HEK293 (cell line): ENCODE data around the gene WDR88.
A peak's percentile ranks its signal among the peaks of the same experiment; 100 is the strongest.

Experiments used
- IKZF3 ChIP-seq: fragments of 450-650 bp; IDR thresholded peaks from 2 replicates; pipeline ENCODE4 v1.5.0; 2018; ENCODE audit warnings: missing biosample characterization, mild to moderate bottlenecking, missing genetic modification characterization, moderate library complexity
- MYNN ChIP-seq: fragments of 450-650 bp; formaldehyde crosslinking; IDR thresholded peaks from 2 replicates; pipeline ENCODE4 v1.5.1; 2016; ENCODE audit warnings: missing biosample characterization, missing genetic modification characterization, borderline replicate concordance
- OVOL3 ChIP-seq: fragments of 450-650 bp; formaldehyde crosslinking; IDR thresholded peaks from 2 replicates; pipeline ENCODE4 v1.5.1; 2016; ENCODE audit warnings: missing biosample characterization, missing genetic modification characterization
- SP3 ChIP-seq: fragments of 450-650 bp; formaldehyde crosslinking; IDR thresholded peaks from 2 replicates; pipeline ENCODE4 v1.5.1; 2016; ENCODE audit warnings: missing biosample characterization, missing genetic modification characterization
- WT1 ChIP-seq: fragments of 450-650 bp; formaldehyde crosslinking; IDR thresholded peaks from 2 replicates; pipeline ENCODE4 v1.5.1; 2016; ENCODE audit warnings: missing biosample characterization, missing genetic modification characterization
- ZBTB1 ChIP-seq: fragments of 450-650 bp; formaldehyde crosslinking; IDR thresholded peaks from 2 replicates; pipeline ENCODE4 v1.5.1; 2016; ENCODE audit warnings: missing biosample characterization, missing genetic modification characterization
- ZFHX2 ChIP-seq: fragments of 450-650 bp; formaldehyde crosslinking; conservative IDR thresholded peaks from 2 replicates; pipeline ENCODE4 v1.5.1; 2016; ENCODE audit warnings: missing biosample characterization, missing genetic modification characterization
- ZFP37 ChIP-seq: fragments of 450-650 bp; formaldehyde crosslinking; IDR thresholded peaks from 2 replicates; pipeline ENCODE4 v1.5.1; 2016; ENCODE audit warnings: missing biosample characterization, missing genetic modification characterization
- ZNF10 ChIP-seq: fragments of 450-650 bp; formaldehyde crosslinking; IDR thresholded peaks from 2 replicates; pipeline ENCODE4 v1.5.1; 2017; ENCODE audit warnings: missing biosample characterization, missing genetic modification characterization
- ZNF133 ChIP-seq: fragments of 450-650 bp; formaldehyde crosslinking; IDR thresholded peaks from 2 replicates; pipeline ENCODE4 v1.5.1; 2016; ENCODE audit warnings: missing biosample characterization, missing genetic modification characterization
- ZNF311 ChIP-seq: fragments of 450-650 bp; formaldehyde crosslinking; IDR thresholded peaks from 2 replicates; pipeline ENCODE4 v1.5.1; 2017; ENCODE audit warnings: missing biosample characterization, missing genetic modification characterization, borderline replicate concordance
- ZNF335 ChIP-seq: fragments of 450-650 bp; formaldehyde crosslinking; conservative IDR thresholded peaks from 2 replicates; pipeline ENCODE4 v1.5.1; 2016; ENCODE audit warnings: missing biosample characterization, missing genetic modification characterization
- ZNF37A ChIP-seq: fragments of 450-650 bp; IDR thresholded peaks from 2 replicates; pipeline ENCODE4 v1.5.1; 2018; ENCODE audit warnings: missing biosample characterization, missing genetic modification characterization
- ZNF501 ChIP-seq: fragments of 450-650 bp; formaldehyde crosslinking; IDR thresholded peaks from 2 replicates; pipeline ENCODE4 v1.5.1; 2016; ENCODE audit warnings: missing biosample characterization, missing genetic modification characterization
- ZNF549 ChIP-seq: fragments of 450-650 bp; IDR thresholded peaks from 2 replicates; pipeline ENCODE4 v1.5.1; 2018; ENCODE audit warnings: missing biosample characterization, missing genetic modification characterization, mild to moderate bottlenecking, inconsistent platforms, moderate library complexity
- ZNF621 ChIP-seq: fragments of 450-650 bp; formaldehyde crosslinking; IDR thresholded peaks from 2 replicates; pipeline ENCODE4 v1.5.1; 2017; ENCODE audit warnings: missing biosample characterization, missing genetic modification characterization
- ZNF624 ChIP-seq: fragments of 450-650 bp; formaldehyde crosslinking; IDR thresholded peaks from 2 replicates; pipeline ENCODE4 v1.5.1; 2017; ENCODE audit warnings: missing biosample characterization, missing genetic modification characterization
- ZNF677 ChIP-seq: fragments of 450-650 bp; IDR thresholded peaks from 2 replicates; pipeline ENCODE4 v1.5.0; 2018; ENCODE audit warnings: missing biosample characterization, mild to moderate bottlenecking, missing genetic modification characterization, moderate library complexity
- ZNF843 ChIP-seq: fragments of 450-650 bp; formaldehyde crosslinking; IDR thresholded peaks from 2 replicates; pipeline ENCODE4 v1.5.1; 2016; ENCODE audit warnings: missing biosample characterization, missing genetic modification characterization
- ZSCAN23 ChIP-seq: fragments of 450-650 bp; formaldehyde crosslinking; IDR thresholded peaks from 2 replicates; pipeline ENCODE4 v1.5.1; 2016; ENCODE audit warnings: missing biosample characterization, missing genetic modification characterization
- TF ChIP-seq, protein P1 (sequence below): fragments of 450-650 bp; formaldehyde crosslinking; IDR thresholded peaks from 2 replicates; pipeline ENCODE4 v1.5.0; 2017; ENCODE audit warnings: missing biosample characterization, missing genetic modification characterization, borderline replicate concordance
- TF ChIP-seq, protein P2 (sequence below): fragments of 450-650 bp; formaldehyde crosslinking; IDR thresholded peaks from 2 replicates; pipeline ENCODE4 v1.5.1; 2017; ENCODE audit warnings: missing biosample characterization, mild to moderate bottlenecking, missing genetic modification characterization, moderate library complexity
- TF ChIP-seq, protein P3 (sequence below): fragments of 450-650 bp; formaldehyde crosslinking; IDR thresholded peaks from 2 replicates; pipeline ENCODE4 v1.5.1; 2016; ENCODE audit warnings: missing biosample characterization, missing genetic modification characterization
- TF ChIP-seq, protein P4 (sequence below): fragments of 450-650 bp; formaldehyde crosslinking; IDR thresholded peaks from 2 replicates; pipeline ENCODE4 v1.5.1; 2016; ENCODE audit warnings: missing biosample characterization, missing genetic modification characterization
- TF ChIP-seq, protein P5 (sequence below): fragments of 450-650 bp; formaldehyde crosslinking; IDR thresholded peaks from 2 replicates; pipeline ENCODE4 v1.5.1; 2017; ENCODE audit warnings: missing biosample characterization, missing genetic modification characterization
- TF ChIP-seq, protein P6 (sequence below): IDR thresholded peaks from 2 replicates; pipeline ENCODE4 v1.6.1; 2011; ENCODE audit warnings: mild to moderate bottlenecking, low read depth, low read length, borderline replicate concordance
- TF ChIP-seq, protein P7 (sequence below): fragments of 450-650 bp; formaldehyde crosslinking; IDR thresholded peaks from 2 replicates; pipeline ENCODE4 v1.5.1; 2016; ENCODE audit warnings: missing biosample characterization, missing genetic modification characterization

WDR88 gene

DNA sequence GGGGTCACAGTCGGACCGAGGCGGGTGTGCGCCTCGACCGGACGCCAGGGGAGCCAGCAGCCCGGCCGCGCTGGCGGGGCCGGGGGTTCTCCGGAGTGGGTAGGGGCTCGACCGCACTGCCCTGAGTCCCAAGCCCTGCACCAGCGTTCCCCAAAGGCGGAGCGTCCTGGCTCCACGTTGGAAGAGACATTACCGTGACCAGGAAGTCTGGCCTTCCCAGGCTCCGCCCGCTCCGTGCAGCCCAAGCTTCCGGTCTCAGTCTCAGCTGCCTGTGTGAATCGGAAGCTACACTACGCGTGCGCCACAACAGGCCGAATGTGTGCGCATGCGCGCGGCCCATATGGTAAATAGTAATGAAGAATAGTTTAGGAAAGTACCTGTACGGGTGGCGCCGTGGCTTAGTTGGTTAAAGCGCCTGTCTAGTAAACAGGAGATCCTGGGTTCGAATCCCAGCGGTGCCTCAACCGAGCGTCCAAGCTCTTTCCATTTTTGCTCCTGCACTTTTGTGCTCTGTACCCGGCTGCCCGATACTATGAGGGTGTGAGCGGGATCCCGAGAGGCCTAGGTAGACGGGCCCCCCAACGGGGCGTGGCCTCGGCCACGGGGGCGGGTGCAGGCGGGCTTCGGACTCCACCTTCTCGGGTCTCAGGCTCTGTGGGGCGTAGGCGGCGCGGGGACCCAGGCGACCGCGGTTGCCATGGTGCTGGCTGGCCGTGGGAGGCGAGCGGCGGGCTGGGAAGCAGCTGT, 44.9 kb downstream of the WDR88 start (continued):
- TF ChIP-seq ZNF549 = no peak
- no peak for TF ChIP-seq ZNF10 (tag by site-specific recombination)
- TF ChIP-seq WT1 (tag by site-specific recombination) = 0 out of 2 replicates have a peak, but pooled peaks have one; percentile 20
- TF ChIP-seq ZNF621 = no peak
- TF ChIP-seq, protein P1, sequence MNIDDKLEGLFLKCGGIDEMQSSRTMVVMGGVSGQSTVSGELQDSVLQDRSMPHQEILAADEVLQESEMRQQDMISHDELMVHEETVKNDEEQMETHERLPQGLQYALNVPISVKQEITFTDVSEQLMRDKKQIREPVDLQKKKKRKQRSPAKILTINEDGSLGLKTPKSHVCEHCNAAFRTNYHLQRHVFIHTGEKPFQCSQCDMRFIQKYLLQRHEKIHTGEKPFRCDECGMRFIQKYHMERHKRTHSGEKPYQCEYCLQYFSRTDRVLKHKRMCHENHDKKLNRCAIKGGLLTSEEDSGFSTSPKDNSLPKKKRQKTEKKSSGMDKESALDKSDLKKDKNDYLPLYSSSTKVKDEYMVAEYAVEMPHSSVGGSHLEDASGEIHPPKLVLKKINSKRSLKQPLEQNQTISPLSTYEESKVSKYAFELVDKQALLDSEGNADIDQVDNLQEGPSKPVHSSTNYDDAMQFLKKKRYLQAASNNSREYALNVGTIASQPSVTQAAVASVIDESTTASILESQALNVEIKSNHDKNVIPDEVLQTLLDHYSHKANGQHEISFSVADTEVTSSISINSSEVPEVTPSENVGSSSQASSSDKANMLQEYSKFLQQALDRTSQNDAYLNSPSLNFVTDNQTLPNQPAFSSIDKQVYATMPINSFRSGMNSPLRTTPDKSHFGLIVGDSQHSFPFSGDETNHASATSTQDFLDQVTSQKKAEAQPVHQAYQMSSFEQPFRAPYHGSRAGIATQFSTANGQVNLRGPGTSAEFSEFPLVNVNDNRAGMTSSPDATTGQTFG = no peak
- peak; percentile 99 for TF ChIP-seq MYNN
- peak; percentile 96 for TF ChIP-seq SP3 (tag by site-specific recombination)
- TF ChIP-seq, protein P2, sequence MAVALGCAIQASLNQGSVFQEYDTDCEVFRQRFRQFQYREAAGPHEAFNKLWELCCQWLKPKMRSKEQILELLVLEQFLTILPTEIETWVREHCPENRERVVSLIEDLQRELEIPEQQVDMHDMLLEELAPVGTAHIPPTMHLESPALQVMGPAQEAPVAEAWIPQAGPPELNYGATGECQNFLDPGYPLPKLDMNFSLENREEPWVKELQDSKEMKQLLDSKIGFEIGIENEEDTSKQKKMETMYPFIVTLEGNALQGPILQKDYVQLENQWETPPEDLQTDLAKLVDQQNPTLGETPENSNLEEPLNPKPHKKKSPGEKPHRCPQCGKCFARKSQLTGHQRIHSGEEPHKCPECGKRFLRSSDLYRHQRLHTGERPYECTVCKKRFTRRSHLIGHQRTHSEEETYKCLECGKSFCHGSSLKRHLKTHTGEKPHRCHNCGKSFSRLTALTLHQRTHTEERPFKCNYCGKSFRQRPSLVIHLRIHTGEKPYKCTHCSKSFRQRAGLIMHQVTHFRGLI = peak; percentile 88; the same call in 1 of the 2 replicates
- no peak; the same call in 1 of the 2 replicates for TF ChIP-seq ZNF37A (tag by site-specific recombination)
- peak; percentile 92 for TF ChIP-seq ZNF335 (tag by site-specific recombination)
- no peak for TF ChIP-seq ZFHX2 (tag by site-specific recombination)
- TF ChIP-seq, protein P3, sequence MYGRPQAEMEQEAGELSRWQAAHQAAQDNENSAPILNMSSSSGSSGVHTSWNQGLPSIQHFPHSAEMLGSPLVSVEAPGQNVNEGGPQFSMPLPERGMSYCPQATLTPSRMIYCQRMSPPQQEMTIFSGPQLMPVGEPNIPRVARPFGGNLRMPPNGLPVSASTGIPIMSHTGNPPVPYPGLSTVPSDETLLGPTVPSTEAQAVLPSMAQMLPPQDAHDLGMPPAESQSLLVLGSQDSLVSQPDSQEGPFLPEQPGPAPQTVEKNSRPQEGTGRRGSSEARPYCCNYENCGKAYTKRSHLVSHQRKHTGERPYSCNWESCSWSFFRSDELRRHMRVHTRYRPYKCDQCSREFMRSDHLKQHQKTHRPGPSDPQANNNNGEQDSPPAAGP (tag by site-specific recombination) = peak; percentile 99
- TF ChIP-seq, protein P4, sequence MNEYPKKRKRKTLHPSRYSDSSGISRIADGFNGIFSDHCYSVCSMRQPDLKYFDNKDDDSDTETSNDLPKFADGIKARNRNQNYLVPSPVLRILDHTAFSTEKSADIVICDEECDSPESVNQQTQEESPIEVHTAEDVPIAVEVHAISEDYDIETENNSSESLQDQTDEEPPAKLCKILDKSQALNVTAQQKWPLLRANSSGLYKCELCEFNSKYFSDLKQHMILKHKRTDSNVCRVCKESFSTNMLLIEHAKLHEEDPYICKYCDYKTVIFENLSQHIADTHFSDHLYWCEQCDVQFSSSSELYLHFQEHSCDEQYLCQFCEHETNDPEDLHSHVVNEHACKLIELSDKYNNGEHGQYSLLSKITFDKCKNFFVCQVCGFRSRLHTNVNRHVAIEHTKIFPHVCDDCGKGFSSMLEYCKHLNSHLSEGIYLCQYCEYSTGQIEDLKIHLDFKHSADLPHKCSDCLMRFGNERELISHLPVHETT = peak; percentile 95
- no peak for TF ChIP-seq ZNF311 (tag by site-specific recombination)
- no peak; the same call in 1 of the 2 replicates for TF ChIP-seq OVOL3 (tag by site-specific recombination)
- TF ChIP-seq, protein P5, sequence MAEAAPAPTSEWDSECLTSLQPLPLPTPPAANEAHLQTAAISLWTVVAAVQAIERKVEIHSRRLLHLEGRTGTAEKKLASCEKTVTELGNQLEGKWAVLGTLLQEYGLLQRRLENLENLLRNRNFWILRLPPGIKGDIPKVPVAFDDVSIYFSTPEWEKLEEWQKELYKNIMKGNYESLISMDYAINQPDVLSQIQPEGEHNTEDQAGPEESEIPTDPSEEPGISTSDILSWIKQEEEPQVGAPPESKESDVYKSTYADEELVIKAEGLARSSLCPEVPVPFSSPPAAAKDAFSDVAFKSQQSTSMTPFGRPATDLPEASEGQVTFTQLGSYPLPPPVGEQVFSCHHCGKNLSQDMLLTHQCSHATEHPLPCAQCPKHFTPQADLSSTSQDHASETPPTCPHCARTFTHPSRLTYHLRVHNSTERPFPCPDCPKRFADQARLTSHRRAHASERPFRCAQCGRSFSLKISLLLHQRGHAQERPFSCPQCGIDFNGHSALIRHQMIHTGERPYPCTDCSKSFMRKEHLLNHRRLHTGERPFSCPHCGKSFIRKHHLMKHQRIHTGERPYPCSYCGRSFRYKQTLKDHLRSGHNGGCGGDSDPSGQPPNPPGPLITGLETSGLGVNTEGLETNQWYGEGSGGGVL (tag by site-specific recombination) = no peak
- no peak for TF ChIP-seq ZNF677 (tag by site-specific recombination)
- TF ChIP-seq, protein P6, sequence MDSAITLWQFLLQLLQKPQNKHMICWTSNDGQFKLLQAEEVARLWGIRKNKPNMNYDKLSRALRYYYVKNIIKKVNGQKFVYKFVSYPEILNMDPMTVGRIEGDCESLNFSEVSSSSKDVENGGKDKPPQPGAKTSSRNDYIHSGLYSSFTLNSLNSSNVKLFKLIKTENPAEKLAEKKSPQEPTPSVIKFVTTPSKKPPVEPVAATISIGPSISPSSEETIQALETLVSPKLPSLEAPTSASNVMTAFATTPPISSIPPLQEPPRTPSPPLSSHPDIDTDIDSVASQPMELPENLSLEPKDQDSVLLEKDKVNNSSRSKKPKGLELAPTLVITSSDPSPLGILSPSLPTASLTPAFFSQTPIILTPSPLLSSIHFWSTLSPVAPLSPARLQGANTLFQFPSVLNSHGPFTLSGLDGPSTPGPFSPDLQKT = no peak
- TF ChIP-seq ZNF133 (tag by site-specific recombination) = no peak
- TF ChIP-seq ZSCAN23 (tag by site-specific recombination) = peak; percentile 83; the same call in 1 of the 2 replicates
- 0 out of 2 replicates have a peak, but pooled peaks have one; percentile 86 for TF ChIP-seq ZFP37
- TF ChIP-seq IKZF3 = peak; percentile 86
- TF ChIP-seq ZNF624 (tag by site-specific recombination) = no peak
- TF ChIP-seq ZNF501 (tag by site-specific recombination) = peak; percentile 93; the same call in 1 of the 2 replicates
- TF ChIP-seq ZNF843 (tag by site-specific recombination) = 0 out of 2 replicates have a peak, but pooled peaks have one; percentile 41
- TF ChIP-seq, protein P7, sequence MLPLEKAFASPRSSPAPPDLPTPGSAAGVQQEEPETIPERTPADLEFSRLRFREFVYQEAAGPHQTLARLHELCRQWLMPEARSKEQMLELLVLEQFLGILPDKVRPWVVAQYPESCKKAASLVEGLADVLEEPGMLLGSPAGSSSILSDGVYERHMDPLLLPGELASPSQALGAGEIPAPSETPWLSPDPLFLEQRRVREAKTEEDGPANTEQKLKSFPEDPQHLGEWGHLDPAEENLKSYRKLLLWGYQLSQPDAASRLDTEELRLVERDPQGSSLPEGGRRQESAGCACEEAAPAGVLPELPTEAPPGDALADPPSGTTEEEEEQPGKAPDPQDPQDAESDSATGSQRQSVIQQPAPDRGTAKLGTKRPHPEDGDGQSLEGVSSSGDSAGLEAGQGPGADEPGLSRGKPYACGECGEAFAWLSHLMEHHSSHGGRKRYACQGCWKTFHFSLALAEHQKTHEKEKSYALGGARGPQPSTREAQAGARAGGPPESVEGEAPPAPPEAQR (tag by site-specific recombination) = peak; percentile 97; the same call in 1 of the 2 replicates
- no peak for TF ChIP-seq ZBTB1 (tag by site-specific recombination)
